Loucy (cell line): ENCODE measurements around the gene NME4.

ENCODE experiments used
- EZH2phosphoT487 ChIP-seq: fragments of 200-600 bp; IDR thresholded peaks from 2 replicates; pipeline ENCODE4 v1.6.1; 2018; ENCODE audit warnings: antibody characterized with exemption, mild to moderate bottlenecking, moderate library complexity, borderline replicate concordance
- TF ChIP-seq, protein P1 (sequence below): fragments of 200-600 bp; sonication (generic); conservative IDR thresholded peaks from 2 replicates; pipeline ENCODE4 v1.5.1; 2014; ENCODE audit warnings: mild to moderate bottlenecking, antibody characterized with exemption, low read length

DNA sequence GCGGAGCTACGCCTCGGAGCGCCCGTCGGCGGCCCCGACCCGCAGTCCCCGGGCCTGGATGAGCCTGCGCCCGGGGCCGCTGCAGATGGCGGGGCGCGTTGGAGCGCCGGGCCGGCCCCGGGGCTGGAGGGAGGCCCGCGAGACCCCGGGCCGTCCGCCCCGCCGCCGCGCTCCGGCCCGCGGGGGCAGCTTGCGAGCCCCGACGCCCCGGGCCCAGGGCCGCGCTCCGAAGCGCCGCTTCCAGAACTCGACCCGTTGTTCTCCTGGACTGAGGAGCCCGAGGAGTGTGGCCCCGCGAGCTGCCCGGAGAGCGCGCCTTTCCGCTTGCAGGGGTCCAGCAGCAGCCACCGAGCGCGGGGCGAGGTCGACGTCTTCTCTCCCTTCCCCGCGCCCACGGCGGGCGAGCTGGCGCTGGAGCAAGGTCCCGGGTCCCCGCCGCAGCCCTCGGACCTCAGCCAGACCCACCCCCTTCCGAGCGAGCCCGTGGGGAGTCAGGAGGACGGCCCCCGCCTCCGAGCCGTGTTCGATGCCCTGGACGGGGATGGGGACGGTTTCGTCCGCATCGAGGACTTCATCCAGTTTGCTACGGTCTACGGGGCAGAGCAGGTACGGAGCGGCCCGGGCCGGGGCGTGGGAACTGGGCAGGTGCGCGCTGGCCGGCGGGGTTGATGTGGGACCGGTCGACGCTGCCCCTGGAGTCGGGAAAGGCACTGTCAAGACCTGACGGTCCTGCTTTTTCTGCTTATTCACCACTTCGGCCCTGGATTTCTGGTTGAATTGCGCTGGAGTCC is 29.3 kb downstream of the NME4 start:
- TF ChIP-seq, protein P1, sequence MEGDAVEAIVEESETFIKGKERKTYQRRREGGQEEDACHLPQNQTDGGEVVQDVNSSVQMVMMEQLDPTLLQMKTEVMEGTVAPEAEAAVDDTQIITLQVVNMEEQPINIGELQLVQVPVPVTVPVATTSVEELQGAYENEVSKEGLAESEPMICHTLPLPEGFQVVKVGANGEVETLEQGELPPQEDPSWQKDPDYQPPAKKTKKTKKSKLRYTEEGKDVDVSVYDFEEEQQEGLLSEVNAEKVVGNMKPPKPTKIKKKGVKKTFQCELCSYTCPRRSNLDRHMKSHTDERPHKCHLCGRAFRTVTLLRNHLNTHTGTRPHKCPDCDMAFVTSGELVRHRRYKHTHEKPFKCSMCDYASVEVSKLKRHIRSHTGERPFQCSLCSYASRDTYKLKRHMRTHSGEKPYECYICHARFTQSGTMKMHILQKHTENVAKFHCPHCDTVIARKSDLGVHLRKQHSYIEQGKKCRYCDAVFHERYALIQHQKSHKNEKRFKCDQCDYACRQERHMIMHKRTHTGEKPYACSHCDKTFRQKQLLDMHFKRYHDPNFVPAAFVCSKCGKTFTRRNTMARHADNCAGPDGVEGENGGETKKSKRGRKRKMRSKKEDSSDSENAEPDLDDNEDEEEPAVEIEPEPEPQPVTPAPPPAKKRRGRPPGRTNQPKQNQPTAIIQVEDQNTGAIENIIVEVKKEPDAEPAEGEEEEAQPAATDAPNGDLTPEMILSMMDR: no peak
- TF ChIP-seq EZH2phosphoT487: no peak
